ENCODE measurements around the gene EVC2.

- TF ChIP-seq POLR2AphosphoS5 (IDR thresholded peaks at IDR 0.05) (no peak), POLR2A (IDR thresholded peaks at IDR 0.05) (no peak)
Measured at GRCh38 chr4:5747738-5748375, 39.5 kb upstream of the EVC2 start.

Data from sigmoid colon (tissue), 4 donors.